SH-SY5Y (cell line): ENCODE data around the gene B4GALT5.

Experiments
- GATA2 ChIP-seq: IDR thresholded peaks from 2 replicates; pipeline ENCODE4 v1.6.1; 2011; ENCODE audit warnings: mild to moderate bottlenecking, low read depth, low read length
- GATA3 ChIP-seq: IDR thresholded peaks from 2 replicates; pipeline ENCODE4 v1.6.1; 2011; ENCODE audit warnings: low read depth, mild to moderate bottlenecking, low read length, moderate library complexity

DNA sequence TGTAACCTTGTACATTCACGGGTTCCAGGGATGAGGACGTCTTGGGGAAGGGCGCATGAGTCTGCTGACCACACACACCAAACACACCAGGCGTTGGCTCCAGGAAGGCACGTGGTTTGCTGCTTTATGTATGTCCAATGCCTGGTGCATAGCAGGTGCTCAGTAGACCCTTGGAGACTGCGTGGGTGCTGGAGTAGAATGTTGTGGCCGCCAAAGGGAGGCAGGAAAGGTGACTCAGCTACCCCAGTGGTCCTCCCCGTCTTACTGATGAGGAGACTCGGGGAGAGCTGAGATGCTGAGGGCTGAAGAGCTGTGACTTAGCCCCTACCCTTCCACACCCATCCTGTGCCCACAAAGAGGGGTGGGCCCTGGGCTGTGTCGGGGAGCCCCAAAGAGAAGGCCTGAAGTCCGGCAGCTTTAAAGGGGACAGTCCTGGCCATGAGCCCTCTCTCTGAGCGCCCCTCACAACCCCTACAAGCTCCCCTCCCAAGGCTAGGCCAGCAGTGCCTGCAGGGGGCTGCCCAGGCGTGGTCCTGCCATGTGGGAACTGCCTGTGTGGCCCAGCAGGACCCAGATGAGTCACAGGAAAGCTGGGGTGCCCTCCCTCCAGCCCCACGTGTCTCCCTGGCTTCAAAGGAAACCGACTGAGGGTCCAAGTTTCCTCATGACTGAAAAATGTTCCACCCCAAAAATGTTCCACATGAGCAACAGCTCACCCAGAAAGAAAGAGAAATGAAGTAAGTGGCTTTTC is 117.7 kb downstream of the B4GALT5 start:
- TF ChIP-seq GATA2 (no peak), GATA3 (no peak)
